NCI-H345 (cell line): ENCODE data around the gene TRAF2.
"Not testable (repeated sequence)": the region's sequence is repeated elsewhere in the genome, so short reads cannot be mapped to it uniquely, and the experiment has no call there.

Experiments
- DNase-seq: peaks from one replicate; lab custom pipeline; 2025; lab: John Stamatoyannopoulos, UW

TRAF2 gene

DNA sequence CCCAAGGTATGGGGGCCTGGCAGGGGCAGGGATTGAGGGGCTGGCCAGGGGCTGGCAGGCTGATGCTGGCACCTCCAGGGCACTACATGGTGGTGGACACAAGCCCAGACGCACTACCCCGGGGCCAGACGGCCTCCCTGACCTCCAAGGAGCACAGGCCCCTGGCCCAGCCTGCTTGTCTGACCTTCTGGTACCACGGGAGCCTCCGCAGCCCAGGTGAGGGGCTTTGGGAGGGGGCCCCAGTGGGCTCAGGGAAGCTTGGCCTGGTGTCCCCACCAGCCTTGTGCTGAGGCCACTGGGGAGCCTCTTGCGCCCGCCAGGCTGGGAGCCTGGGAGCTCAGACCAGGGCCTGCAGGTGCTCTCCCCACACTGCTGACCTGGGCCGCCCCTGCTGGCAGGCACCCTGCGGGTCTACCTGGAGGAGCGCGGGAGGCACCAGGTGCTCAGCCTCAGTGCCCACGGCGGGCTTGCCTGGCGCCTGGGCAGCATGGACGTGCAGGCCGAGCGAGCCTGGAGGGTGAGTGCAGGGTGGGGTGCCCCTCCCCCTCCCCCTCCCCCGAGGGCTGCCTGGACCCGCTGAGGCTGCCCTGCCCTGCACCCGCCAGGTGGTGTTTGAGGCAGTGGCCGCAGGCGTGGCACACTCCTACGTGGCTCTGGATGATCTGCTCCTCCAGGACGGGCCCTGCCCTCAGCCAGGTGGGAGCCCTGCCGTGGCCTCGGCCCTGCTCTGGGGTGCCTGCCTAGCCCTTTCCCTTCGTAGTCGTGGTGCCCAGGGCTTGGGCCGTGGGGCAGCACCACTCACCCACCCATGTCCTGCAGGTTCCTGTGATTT is 28.5 kb upstream of the TRAF2 start:
- DNase-seq = no peak

DNA sequence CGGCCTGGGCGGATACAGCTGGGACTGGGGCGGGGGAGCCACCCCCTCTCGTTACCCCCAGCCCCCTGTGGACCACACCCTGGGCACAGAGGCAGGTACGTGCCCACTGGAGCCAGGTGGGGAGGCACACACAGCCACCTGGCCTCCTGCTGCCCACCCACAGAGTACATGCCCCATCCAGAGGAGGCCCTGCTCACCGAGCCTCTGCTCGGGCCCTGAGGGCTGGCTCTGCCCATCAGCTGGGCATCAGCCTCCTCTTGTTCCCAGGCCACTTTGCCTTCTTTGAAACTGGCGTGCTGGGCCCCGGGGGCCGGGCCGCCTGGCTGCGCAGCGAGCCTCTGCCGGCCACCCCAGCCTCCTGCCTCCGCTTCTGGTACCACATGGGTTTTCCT is 27.9 kb upstream of the TRAF2 start:
- no peak for DNase-seq

DNA sequence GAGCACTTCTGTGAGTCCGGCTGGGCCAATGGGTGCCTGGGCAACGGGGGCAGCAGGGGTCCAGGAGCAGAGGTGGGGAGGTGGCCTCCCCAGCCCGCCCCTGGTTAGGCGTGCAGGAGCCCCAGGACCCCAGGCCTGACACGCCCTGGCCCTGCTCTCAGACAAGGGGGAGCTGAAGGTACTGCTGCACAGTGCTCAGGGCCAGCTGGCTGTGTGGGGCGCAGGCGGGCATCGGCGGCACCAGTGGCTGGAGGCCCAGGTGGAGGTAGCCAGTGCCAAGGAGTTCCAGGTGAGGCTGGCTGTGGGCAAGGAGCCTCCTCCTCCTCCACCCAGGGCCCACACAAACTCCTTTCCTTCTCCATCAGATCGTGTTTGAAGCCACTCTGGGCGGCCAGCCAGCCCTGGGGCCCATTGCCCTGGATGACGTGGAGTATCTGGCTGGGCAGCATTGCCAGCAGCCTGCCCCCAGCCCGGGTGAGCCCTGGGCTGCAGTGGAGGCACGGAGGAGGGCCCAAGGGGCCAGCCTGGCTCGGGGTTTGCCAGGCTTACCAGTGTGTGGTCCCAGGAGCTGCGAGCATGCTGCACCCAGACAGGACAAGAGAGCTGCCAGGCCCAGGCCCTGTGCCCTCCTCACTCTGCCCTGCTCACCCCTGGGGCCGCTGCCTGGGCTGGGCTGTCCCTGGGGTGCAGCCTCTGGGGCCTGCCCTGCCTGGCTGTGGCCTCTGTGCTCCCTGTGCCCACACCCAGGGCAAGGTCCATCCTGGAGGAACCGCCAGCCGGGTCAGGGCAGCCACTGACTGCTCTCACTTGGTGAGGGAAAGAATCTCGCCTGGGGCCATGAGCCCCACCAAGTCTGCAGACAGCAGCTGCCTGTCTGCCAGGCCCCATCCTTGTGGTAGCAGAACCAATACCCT is 27.2 kb upstream of the TRAF2 start:
- no peak for DNase-seq

DNA sequence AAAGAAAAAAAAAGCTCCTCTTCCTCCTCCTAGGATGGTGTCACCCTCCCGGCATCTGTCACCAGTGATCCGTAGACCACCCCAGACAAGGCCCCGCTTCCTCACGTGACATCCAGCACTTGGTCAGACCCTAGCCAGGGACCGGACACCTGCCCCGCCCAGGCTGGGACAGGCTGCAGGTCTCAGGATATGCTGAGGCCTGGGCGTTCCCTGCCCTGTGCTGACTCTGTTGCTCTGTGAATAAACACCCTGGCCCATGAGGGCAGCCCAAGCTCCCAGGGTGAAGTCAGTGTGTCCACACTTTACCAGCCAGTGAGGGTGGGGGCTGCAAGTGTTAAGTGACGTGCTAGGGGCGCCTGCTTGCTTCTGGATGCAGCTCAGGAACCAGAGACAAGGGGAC is 25.8 kb upstream of the TRAF2 start:
- no peak for DNase-seq

- DNase-seq = no peak
Measured at GRCh38 chr9:136860933-136861873, 25.1 kb upstream of the TRAF2 start.

DNA sequence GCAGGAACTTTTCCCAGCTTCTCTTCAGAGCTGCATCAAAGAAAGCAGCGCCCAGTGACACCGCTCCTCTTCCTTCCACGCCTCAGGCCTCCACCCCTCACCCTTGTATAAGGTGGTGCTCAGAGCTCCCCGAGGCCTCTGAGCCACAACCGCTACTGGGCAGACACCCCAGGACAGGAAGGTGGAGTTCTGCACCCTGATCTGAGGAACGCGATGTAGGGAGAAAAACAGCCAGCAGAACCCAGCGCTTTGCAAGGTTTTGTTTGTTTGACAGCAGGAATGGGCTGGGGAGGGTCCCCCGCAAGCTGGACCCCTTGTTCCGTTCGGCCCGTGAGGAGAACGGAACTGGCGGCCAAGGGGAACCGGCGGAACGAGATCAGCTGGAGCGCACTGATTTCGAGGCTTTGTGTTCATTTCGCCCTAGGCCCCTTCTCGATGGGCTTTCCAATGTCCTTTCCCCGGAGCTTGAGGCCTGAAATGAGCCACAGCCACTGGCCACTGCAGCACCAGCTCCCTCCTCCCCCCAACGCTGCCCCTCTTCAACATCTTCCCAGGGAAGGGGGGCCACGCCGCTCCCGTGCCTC is 24.4 kb upstream of the TRAF2 start:
- no peak for DNase-seq

GRCh38 chr9:136862849-136863622 is 23.3 kb upstream of the TRAF2 start:
- no peak for DNase-seq

DNA sequence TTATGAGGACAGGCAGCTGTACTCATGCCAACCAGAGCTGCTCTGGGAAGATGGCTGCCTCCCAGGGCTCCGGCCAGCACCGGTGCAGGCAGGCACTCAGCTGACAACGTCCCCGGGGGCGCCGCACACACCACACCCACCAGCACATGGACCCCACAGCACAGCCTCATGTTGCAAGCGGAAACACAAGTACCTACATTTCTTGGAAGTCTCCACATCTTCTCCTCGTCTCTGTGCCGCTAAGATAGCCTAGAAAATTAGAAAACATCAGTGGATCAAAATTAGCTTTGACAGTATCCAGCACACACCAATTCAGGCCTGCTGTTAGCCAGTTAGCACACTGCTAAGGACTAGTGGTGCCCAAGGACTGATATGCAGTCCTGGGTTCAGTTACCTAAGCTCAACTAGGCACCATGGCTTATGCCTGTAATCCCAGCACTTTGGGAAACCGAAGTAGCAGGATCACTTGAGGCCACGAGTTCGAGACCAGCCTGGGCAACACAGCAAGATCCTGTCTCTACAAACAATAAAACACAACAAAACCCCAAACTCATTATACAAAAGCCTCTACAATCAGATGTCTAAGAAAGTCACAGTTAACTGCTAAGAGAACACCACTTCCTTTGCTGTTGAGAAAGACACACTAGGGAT is 22.6 kb upstream of the TRAF2 start:
- no peak for DNase-seq

DNA sequence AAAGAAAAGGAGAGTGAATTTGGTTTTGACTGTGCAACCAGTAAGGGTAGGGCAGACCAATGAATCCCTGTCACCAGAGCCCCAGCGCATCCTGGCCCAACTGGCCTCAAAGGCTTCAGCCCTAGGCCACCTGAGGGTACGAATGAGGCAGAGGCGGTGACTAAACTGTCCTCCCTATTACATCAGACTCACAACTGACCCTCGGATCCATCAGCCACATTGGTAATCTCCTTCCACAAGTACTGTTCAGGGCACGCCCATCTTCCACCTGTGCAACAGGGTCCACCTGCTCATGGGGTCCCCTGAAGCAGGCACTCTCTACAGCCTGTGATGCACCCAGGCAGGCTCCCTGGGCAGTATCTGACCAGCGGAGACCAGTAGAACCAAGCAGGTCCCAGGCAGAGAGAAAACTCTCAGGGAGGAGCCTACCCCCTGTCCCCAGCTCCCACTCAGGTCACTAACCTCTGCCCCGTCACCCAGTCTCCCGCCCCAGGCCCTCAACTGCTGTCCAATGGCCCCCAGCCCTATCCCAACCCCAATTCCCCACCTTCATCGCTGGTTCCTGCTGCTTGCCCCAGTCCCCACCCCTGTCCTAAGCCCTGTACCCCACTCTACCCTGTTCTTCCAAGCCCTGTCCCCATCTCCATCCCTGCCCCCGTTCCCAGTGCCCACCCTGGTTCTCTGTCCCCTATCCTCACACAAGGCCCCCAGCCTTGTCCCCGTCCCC is 21.1 kb upstream of the TRAF2 start:
- DNase-seq = no peak

GRCh38 chr9:136865768-136866103 is 20.6 kb upstream of the TRAF2 start:
- no peak for DNase-seq

DNA sequence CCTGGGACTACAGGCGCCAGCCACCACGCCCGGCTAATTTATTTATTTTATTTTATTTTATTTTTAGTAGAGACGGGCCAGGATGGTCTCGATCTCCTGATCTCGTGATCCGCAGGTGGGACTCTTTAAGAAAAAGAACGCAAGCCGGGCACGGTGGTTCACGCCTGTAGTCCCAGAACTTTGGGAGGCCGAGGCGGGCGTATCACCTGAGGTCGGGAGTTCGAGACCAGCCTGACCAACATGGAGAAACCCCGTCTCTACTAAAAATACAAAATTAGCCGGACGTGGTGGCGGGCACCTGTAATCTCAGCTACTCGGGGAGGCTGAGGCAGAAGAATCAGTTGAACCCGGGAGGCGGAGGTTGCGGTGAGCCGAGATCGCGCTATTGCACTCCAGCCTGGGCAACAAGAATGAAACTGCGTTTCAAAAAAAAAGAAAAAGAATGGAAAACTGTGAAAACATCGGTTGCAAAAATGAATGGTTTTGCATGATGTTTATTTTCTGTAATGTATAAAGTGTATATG is 19.4 kb upstream of the TRAF2 start:
- DNase-seq = not testable (repeated sequence)

DNA sequence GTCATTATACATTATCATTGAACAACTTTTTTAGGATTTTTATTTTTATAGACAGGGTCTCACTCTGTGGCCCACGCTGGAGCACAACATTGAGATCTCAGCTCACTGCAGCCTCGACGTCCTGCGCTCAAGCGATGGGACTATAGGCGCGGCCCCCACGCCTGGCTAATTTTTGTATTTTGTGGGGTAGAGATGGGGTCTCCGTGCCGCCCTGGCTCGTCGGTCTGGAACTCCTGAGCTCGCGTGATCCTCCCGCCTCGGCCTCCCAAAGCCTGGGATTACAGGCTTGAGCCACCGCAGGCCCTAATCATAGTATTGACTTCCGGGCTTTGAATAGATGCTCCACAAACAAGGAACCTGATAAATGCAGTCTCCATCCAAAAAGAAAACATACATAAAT is 18.8 kb upstream of the TRAF2 start:
- DNase-seq = no peak

GRCh38 chr9:136867917-136868316 is 18.4 kb upstream of the TRAF2 start:
- no peak for DNase-seq

DNA sequence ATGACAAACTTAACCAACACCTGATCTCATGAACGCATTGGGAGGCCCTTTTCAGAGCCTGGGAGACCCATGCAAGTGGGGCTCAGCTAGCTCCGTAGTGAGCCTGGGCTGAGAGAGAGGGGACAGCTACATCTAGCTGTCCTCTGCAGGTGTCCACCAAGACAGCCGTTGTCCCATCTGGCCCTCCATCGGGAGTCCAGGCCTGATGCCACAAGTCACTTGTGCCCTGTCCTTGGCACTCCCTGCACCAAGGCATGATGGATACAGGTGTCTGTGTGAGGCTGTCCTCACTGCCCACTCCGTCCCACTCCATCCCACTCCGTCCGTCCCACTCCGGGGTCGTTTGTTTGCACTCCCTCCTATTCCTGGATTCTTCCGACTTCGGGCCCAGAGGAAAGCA is 17.7 kb upstream of the TRAF2 start:
- DNase-seq = no peak

DNA sequence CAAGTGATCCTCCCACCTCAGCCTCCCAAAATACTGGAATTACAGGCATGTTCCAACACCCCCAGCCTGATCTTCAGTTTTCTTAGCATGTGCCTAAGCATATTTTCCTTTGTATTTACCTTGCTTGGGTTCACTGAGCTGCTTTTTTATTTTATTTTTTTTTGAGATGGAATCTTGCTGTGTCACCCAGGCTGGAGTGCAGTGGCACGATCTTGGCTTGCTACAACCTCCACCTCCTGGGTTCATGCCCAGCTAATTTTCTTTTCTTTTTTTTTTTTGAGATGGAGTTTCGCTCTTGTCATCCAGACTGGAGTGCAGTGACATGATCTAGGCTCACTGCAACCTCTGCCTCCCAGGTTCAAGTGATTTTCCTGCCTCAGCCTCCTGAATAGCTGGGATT is 16.7 kb upstream of the TRAF2 start:
- not testable (repeated sequence) for DNase-seq

DNA sequence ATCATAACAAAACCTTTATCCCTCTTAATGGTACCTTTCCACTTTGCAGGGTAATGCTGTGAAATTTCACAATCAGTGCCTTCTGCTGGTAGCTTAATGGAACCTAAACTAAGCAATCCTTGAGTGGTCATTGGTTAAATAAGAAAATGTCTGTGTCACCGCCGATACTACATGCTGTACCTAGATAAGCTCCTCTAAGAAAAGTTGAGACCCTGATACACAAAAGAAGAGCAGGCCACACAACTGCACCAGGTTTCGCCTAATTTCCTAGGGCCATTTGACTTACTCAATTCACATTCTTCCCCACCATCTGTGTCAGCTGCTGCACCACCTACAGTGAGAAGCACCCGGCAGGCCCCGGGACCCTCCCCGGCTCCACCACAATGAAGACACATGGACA is 11.2 kb upstream of the TRAF2 start:
- no peak for DNase-seq

DNA sequence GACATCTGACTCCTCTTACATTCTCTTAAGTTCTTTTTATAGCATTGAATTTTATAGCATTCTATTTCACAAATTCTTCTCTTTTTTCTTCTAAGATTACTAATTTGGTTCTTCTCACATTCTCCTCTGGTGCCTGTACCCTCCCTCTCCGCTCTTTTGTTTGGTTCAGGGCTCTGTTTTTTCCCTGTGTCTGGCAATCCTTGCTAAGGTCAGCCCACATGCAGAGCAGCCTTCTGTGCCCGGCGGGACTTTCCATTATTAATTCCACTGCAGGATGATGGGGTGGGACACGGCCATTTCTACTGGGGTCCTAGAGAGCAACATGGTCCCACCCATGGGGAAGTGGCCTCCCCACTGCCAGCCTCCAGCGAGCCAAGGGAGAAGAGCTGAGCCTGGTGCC is 9.8 kb upstream of the TRAF2 start:
- no peak for DNase-seq

DNA sequence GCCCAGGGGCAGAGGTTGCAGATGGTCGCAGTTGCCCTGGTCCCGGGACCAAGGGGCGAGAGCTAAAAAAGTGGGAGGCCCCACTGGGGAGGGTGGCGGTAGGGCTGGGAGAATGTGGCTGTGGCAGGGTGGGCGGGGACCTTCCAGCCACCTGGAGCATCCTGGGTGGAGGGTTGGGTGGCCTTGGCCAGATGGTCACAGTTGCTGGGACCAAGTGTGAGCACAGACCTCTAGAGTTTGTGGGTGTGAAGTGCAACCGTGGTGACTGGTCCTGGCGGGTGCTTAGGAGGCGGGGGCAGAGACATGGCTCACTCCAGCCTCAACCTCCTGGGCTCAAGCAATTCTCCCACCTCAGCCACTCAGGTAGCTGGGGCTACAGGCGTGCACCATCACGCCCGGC is 5.7 kb upstream of the TRAF2 start:
- DNase-seq = no peak

GRCh38 chr9:136881691-136882108 is 4.6 kb upstream of the TRAF2 start:
- DNase-seq = no peak
